ENCODE measurements around the gene CIBAR2. TPM values are rescaled to one million over a fixed set of nuclear protein-coding genes. Genes with fewer than 3 reads are reported as not detected.

The CIBAR2 gene
- total RNA-seq, 2 experiments from 2014 or later = not detected

GRCh38 chr16:85069171-85069570 is 43.1 kb downstream of the CIBAR2 start:
- no peak for ATAC-seq (ENCODE audit: poor library complexity)
- intact Hi-C loops (cut with DNase I, micrococcal nuclease) = no loop called here
- peaks cover 48% of the 10 kb centered on the region for H3K36me3 ChIP-seq (ENCODE audit: insufficient read depth, low read length)
- Mint-ChIP-seq H3K9me3 (no peaks in the 10 kb centered on the region), H3K27ac (no peak overlapping the region), H3K36me3 (ENCODE audit: low read depth) (peaks cover 53% of the 10 kb centered on the region), H3K4me3 (no peak overlapping the region), H3K4me1 (ENCODE audit: low read depth) (no peaks in the 10 kb centered on the region), H3K27me3 (no peaks in the 10 kb centered on the region)
- CTCF ChIA-PET = no interaction called here
- H3K4me3 ChIP-seq (ENCODE audit: low read length) = no peak overlapping the region
- no peak overlapping the region for H3K27ac ChIP-seq (ENCODE audit: low read depth in 1 of 2, low read length in 2 of 2)
- POLR2A ChIA-PET = interaction anchor here (1.2 kb wide), 1 partner anchor 14 kb away, joined by 3 read pairs; no protein-coding TSS in a partner anchor
- no peaks in the 10 kb centered on the region for H3K27me3 ChIP-seq (ENCODE audit: control insufficient read depth in 1 of 2, insufficient read depth in 2 of 2, low read length in 2 of 2)
- no peak for DNase-seq
- TF ChIP-seq, protein P1, sequence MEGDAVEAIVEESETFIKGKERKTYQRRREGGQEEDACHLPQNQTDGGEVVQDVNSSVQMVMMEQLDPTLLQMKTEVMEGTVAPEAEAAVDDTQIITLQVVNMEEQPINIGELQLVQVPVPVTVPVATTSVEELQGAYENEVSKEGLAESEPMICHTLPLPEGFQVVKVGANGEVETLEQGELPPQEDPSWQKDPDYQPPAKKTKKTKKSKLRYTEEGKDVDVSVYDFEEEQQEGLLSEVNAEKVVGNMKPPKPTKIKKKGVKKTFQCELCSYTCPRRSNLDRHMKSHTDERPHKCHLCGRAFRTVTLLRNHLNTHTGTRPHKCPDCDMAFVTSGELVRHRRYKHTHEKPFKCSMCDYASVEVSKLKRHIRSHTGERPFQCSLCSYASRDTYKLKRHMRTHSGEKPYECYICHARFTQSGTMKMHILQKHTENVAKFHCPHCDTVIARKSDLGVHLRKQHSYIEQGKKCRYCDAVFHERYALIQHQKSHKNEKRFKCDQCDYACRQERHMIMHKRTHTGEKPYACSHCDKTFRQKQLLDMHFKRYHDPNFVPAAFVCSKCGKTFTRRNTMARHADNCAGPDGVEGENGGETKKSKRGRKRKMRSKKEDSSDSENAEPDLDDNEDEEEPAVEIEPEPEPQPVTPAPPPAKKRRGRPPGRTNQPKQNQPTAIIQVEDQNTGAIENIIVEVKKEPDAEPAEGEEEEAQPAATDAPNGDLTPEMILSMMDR (IDR thresholded peaks at IDR 0.05) = no peak
- no peaks in the 10 kb centered on the region for H3K4me1 ChIP-seq (ENCODE audit: insufficient read depth, low read length)
- no peaks in the 10 kb centered on the region for H3K9me3 ChIP-seq (ENCODE audit: control insufficient read depth in 1 of 2, insufficient read depth in 1 of 2, low read length in 2 of 2)

DNA sequence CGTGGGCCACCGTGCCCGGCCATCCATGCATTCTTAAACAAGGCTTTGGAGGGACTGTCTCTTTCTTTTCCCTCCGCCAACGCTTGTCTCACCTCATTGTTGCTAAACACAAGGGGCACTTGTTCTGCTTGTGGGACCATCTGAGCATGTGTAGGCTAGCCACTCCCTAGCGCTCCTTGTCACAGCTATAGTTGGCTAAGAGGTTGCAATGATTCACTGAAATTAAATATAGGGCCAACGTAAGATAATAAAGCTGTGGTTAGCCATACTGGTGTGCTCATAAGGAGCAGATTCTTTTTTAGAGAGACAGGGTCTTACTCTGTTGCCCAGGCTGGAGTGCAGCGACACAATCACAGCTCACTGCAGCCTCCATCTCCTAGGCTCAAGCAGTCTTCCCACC is 43.5 kb downstream of the CIBAR2 start:
- H3K4me3 Mint-ChIP-seq = no peak overlapping the region
- Histone ChIP-seq H3K36me3 (ENCODE audit: insufficient read depth, low read length) (peaks cover 48% of the 10 kb centered on the region), H3K4me3 (ENCODE audit: low read length) (no peak overlapping the region), H3K27me3 (ENCODE audit: control insufficient read depth in 1 of 2, insufficient read depth in 2 of 2, low read length in 2 of 2) (no peaks in the 10 kb centered on the region), H3K4me1 (ENCODE audit: insufficient read depth, low read length) (no peaks in the 10 kb centered on the region), H3K9me3 (ENCODE audit: control insufficient read depth in 1 of 2, insufficient read depth in 1 of 2, low read length in 2 of 2) (no peaks in the 10 kb centered on the region), H3K27ac (ENCODE audit: low read depth in 1 of 2, low read length in 2 of 2) (no peak overlapping the region)
- intact Hi-C loops (cut with DNase I, micrococcal nuclease) = no loop called here
- ChIA-PET CTCF (no interaction called here), POLR2A (interaction anchor here (1.2 kb wide), 1 partner anchor 13 kb away, joined by 3 read pairs; no protein-coding TSS in a partner anchor)
- no peaks in the 10 kb centered on the region for H3K4me1 Mint-ChIP-seq (ENCODE audit: low read depth)
- H3K27me3 Mint-ChIP-seq = no peaks in the 10 kb centered on the region
- peaks cover 50% of the 10 kb centered on the region for H3K36me3 Mint-ChIP-seq (ENCODE audit: low read depth)
- TF ChIP-seq, protein P1 (IDR thresholded peaks at IDR 0.05) = no peak
- no peak overlapping the region for H3K27ac Mint-ChIP-seq
- ATAC-seq (ENCODE audit: poor library complexity) (no peak), DNase-seq (no peak)
- H3K9me3 Mint-ChIP-seq = no peaks in the 10 kb centered on the region

- Histone ChIP-seq H3K4me1 (ENCODE audit: insufficient read depth, low read length) (peaks cover 7% of the 10 kb centered on the region), H3K36me3 (ENCODE audit: insufficient read depth, low read length) (peaks cover 35% of the 10 kb centered on the region), H3K27ac (ENCODE audit: low read depth in 1 of 2, low read length in 2 of 2) (no peak overlapping the region), H3K27me3 (ENCODE audit: control insufficient read depth in 1 of 2, insufficient read depth in 2 of 2, low read length in 2 of 2) (no peaks in the 10 kb centered on the region), H3K9me3 (ENCODE audit: control insufficient read depth in 1 of 2, insufficient read depth in 1 of 2, low read length in 2 of 2) (no peaks in the 10 kb centered on the region), H3K4me3 (ENCODE audit: low read length) (no peak overlapping the region)
- Mint-ChIP-seq H3K4me3 (no peak overlapping the region), H3K4me1 (ENCODE audit: low read depth) (peaks cover 9% of the 10 kb centered on the region), H3K36me3 (ENCODE audit: low read depth) (peaks cover 40% of the 10 kb centered on the region), H3K9me3 (no peaks in the 10 kb centered on the region), H3K27me3 (no peaks in the 10 kb centered on the region), H3K27ac (no peak overlapping the region)
- no peak for DNase-seq
- ATAC-seq (ENCODE audit: poor library complexity) = no peak
- POLR2A ChIA-PET = no interaction called here
- CTCF ChIA-PET = no interaction called here
- TF ChIP-seq, protein P1 (IDR thresholded peaks at IDR 0.05) = no peak
- intact Hi-C loops (cut with DNase I, micrococcal nuclease) = no loop called here
Observed at GRCh38 chr16:85067426-85067825, 44.8 kb downstream of the CIBAR2 start.
